ENCODE results near the gene ANP32B. TPM values are rescaled to one million over a fixed set of nuclear protein-coding genes. Genes with fewer than 3 reads are reported as not detected.

ANP32B gene
- total RNA-seq, 3 donors from 2014 or later = 37.0 to 54.7 (median 44.0) TPM

- DNase-seq (ENCODE audit: low spot score in 2 of 2) = no peak
- H3K27ac ChIP-seq = no peak overlapping the region
- intact Hi-C loops (cut with DNase I; ENCODE audit: low total_unique reads) = no loop called here
- H3K27me3 ChIP-seq = no peaks in the 10 kb centered on the region
- no peaks in the 10 kb centered on the region for H3K4me1 ChIP-seq
- H3K4me3 ChIP-seq = no peak overlapping the region
- no peak for TF ChIP-seq CTCF (IDR thresholded peaks at IDR 0.05)
- no peaks in the 10 kb centered on the region for H3K9me3 ChIP-seq
- no peaks in the 10 kb centered on the region for H3K36me3 ChIP-seq
These were observed 41.6 kb downstream of the ANP32B start for GRCh38 chr9:98024702-98025101.

- H3K27ac ChIP-seq = no peak overlapping the region
- no peaks in the 10 kb centered on the region for H3K27me3 ChIP-seq
- no peaks in the 10 kb centered on the region for H3K9me3 ChIP-seq
- no peaks in the 10 kb centered on the region for H3K36me3 ChIP-seq
- intact Hi-C loops (cut with DNase I; ENCODE audit: low total_unique reads) = no loop called here
- no peak for TF ChIP-seq POLR2AphosphoS5 (IDR thresholded peaks at IDR 0.05)
- no peak for TF ChIP-seq POLR2A (IDR thresholded peaks at IDR 0.05)
- TF ChIP-seq CTCF (IDR thresholded peaks at IDR 0.05) = no peak
- no peaks in the 10 kb centered on the region for H3K4me1 ChIP-seq
- H3K4me3 ChIP-seq = no peak overlapping the region
- no peak for DNase-seq (ENCODE audit: low spot score in 2 of 2)
These were observed 48.0 kb downstream of the ANP32B start for GRCh38 chr9:98031169-98031568.

DNA sequence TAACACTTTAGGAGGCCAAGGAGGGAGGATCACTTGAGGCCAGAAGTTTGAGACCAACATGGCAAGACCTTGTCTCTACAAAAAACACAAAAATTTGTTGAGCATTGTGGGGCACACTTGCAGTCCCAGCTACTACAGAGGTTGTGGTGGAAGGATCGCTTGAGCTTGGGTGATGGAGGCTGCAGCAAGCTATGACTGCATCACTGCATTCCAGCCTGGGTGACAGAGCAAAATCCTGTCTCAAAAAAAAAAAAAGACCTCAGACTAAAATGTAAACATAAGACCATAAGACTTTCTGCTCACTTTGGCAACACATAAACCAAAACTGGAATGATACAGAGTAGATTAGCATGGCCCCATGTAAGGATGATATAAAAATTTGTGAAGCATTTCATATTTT, 48.8 kb downstream of the ANP32B start:
- no peak for TF ChIP-seq CTCF (IDR thresholded peaks at IDR 0.05)
- no peak for TF ChIP-seq POLR2AphosphoS5 (IDR thresholded peaks at IDR 0.05)
- TF ChIP-seq POLR2A (IDR thresholded peaks at IDR 0.05) = no peak
- intact Hi-C loops (cut with DNase I; ENCODE audit: low total_unique reads) = no loop called here
- Histone ChIP-seq H3K9me3 (no peaks in the 10 kb centered on the region), H3K4me1 (no peaks in the 10 kb centered on the region), H3K27me3 (no peaks in the 10 kb centered on the region), H3K27ac (no peak overlapping the region), H3K4me3 (no peak overlapping the region), H3K36me3 (no peaks in the 10 kb centered on the region)
- no peak for DNase-seq (ENCODE audit: low spot score in 2 of 2)

- Histone ChIP-seq H3K27me3 (no peaks in the 10 kb centered on the region), H3K4me1 (no peaks in the 10 kb centered on the region), H3K27ac (no peak overlapping the region), H3K4me3 (peak overlapping the region in 1 of 3 donors; percentile 45), H3K9me3 (no peaks in the 10 kb centered on the region), H3K36me3 (no peaks in the 10 kb centered on the region)
- peak; percentile 77 to 83 for DNase-seq (ENCODE audit: low spot score in 2 of 2)
- intact Hi-C loops (cut with DNase I; ENCODE audit: low total_unique reads) = no loop called here
- TF ChIP-seq POLR2A (IDR thresholded peaks at IDR 0.05) (no peak), POLR2AphosphoS5 (IDR thresholded peaks at IDR 0.05) (peak in 2 of 3 donors; percentile 36 to 49), CTCF (IDR thresholded peaks at IDR 0.05) (peak; percentile 66 to 77 (median 70))
These were observed 51.7 kb downstream of the ANP32B start for GRCh38 chr9:98034593-98035546.

GRCh38 chr9:98037357-98037756, 54.2 kb downstream of the ANP32B start:
- Histone ChIP-seq H3K9me3 (no peaks in the 10 kb centered on the region), H3K36me3 (no peaks in the 10 kb centered on the region), H3K27me3 (no peaks in the 10 kb centered on the region), H3K27ac (peak overlapping the region in 1 of 2 donors; percentile 29), H3K4me3 (no peak overlapping the region), H3K4me1 (no peaks in the 10 kb centered on the region)
- intact Hi-C loops (cut with DNase I; ENCODE audit: low total_unique reads) = no loop called here
- no peak for TF ChIP-seq CTCF (IDR thresholded peaks at IDR 0.05)
- TF ChIP-seq POLR2A (IDR thresholded peaks at IDR 0.05) = no peak
- TF ChIP-seq POLR2AphosphoS5 (IDR thresholded peaks at IDR 0.05) = no peak
- no peak for DNase-seq (ENCODE audit: low spot score in 2 of 2)
